ENCODE data around the gene WDR5. TPM values are rescaled to one million over a fixed set of nuclear protein-coding genes. Genes with fewer than 3 reads are reported as not detected.
A peak's percentile ranks its signal among the peaks of the same experiment; 100 is the strongest.

Gene WDR5
- total and polyA plus RNA-seq, 2 of the 13 experiments (the other 11 are each of a cell fraction or from before 2014, with no cell fraction given): 34.3 TPM

DNA sequence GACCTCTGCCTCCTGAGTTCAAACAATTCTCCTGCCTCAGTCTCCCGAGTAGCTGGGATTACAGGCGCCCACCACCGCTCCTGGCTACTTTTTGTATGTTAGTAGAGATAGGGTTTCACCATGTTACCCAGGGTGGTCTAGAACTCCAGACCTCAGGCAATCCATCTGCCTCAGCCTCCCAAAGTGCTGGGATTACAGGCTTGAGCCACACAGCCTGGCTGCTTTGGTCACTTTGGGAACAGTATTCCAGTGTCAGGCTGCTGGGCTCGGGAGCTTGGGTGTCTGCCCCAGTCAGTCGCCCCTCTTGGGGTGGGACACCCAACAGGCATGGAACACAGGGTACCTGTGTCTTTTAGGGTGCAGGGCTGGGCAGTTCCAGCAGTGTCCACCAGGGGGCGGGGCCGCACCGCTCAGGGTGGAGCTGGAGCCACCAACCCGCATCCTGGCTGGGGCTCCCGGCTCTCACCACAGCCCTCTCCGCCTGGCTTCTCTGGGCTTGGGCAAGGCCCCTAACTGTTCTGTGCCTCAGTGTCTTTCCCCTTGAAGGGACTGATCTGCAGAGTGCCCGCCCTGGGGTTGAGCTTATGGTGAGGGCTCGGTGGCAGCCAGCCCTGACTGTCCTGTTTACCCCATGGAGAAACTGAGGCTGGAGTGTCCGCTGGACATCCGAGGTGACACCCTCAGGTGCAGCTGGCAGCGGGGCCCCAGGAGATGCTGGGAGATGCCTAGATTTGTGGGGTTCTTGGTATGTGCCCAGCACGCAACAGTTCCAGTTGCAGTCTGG lies 34.8 kb downstream of the WDR5 start (continued):
- TF ChIP-seq, protein P1, sequence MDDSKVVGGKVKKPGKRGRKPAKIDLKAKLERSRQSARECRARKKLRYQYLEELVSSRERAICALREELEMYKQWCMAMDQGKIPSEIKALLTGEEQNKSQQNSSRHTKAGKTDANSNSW (CRISPR knock-in tag; IDR thresholded peaks at IDR 0.05; ENCODE audit: borderline replicate concordance): no peak
- TF ChIP-seq YEATS4 (CRISPR knock-in tag; IDR thresholded peaks at IDR 0.05; ENCODE audit: borderline replicate concordance): no peak
- TF ChIP-seq HHEX (CRISPR knock-in tag; IDR thresholded peaks at IDR 0.05): no peak
- no peak for TF ChIP-seq ZNF180 (CRISPR knock-in tag; IDR thresholded peaks at IDR 0.05; ENCODE audit: borderline replicate concordance, low read depth)
- no peak for TF ChIP-seq NR2C2 (CRISPR knock-in tag; IDR thresholded peaks at IDR 0.05; ENCODE audit: borderline replicate concordance)
- TF ChIP-seq SMARCC2 (IDR thresholded peaks at IDR 0.05): no peak

DNA sequence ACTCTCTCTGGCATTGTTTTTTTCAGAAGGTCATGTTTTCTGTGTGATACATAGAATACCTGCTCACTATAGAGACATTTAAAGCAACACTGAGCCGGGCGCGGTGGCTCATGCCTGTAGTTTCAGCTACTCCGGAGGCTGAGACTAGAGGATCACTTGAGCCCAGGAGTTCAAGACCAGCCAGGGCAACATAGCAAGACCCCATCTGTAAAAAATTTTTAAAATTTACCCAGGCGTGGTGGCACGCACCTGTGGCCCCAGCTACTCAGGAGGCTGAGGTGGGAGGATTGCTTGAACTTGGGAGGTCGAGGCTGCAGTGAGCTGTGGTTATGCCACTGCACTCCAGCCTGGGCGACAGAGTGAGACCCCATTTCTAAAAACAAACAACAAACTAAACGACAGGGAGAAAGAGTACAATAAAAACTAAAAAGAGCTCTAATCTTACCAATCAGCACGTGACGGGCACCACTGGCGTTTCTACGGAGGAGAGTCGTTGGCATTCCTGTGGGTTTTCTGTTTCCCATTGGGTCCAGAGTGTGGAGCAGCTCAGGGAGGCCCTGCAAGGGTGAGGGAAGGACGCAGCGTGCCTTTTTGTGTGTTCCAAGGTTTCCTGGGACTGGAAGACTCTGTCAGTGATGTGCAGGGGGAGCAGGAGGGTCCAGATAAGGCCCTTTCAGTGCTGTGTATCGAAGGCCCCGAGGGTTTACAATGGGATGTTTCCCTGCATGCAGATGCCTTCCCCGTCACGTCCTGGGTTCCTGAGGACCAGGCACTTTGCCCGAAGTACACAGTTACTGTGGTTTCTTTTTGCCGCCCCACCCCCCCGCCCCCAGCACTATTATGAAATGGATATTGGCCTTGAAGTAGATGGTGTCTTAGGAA lies 35.7 kb downstream of the WDR5 start:
- H3K27me3 ChIP-seq (ENCODE audit: control insufficient read depth in 1 of 2, insufficient read depth in 2 of 2, low read length in 2 of 2): peaks cover 2 to 39% of the 10 kb centered on the region in 2 experiments; a peak in 4 of 5 replicates
- 24% methylated on average over 21 of the region's 23 CpGs for WGBS (ENCODE audit: low lambda C conversion rate)
- no peak for DNase-seq (ENCODE audit: low spot score)
- no peaks in the 10 kb centered on the region for H3K36me3 ChIP-seq (replicated peaks in 1 of 2; ENCODE audit: control insufficient read depth in 1 of 2, insufficient read depth in 2 of 2, low read length in 2 of 2)
- ChIA-PET CTCF (ENCODE audit: low intra/inter-chr PET ratio, low total read pairs) (interaction anchor here (1.7 to 2.5 kb wide), 2 partner anchors 46 to 272 kb away, joined by 7 to 26 read pairs; no protein-coding TSS in a partner anchor), POLR2A (interaction anchor here (3.6 kb wide), 1 partner anchor 157 kb away, joined by 13 read pairs; no protein-coding TSS in a partner anchor)
- no peaks in the 10 kb centered on the region for H3K79me2 ChIP-seq (ENCODE audit: insufficient read depth, low read length)
- H2AFZ ChIP-seq (ENCODE audit: low read length): no peak overlapping the region
- intact Hi-C loops (cut with micrococcal nuclease; ENCODE audit: unreplicated experiment): loop anchor here (2.0 to 10.0 kb wide), 5 partner anchors 46 to 263 kb away; partner anchors contain the start of gene RXRA
- no peak for FAIRE-seq
- BruUV-seq (replicated peaks): no TSS peak
- no peaks in the 10 kb centered on the region for H4K20me1 ChIP-seq (ENCODE audit: insufficient read depth, low read length)
- peaks cover 28% of the 10 kb centered on the region for H3K4me1 ChIP-seq (ENCODE audit: insufficient read depth, low read length)
- peak overlapping the region in 2 of 3 experiments; percentile 24 to 63; a peak in 2 of 6 replicates for H3K4me3 ChIP-seq (replicated peaks in 1 of 3; ENCODE audit: insufficient read depth in 1 of 3, low read depth in 2 of 3, low read length in 3 of 3)
- in situ Hi-C loops (cut with HindIII; ENCODE audit: extremely low pct_ligation_motif_present, low pct_unique_long_range_greater_than_20kb): no loop called here
- peak overlapping the region; percentile 79 for H3K4me2 ChIP-seq (ENCODE audit: low read depth, low read length)
- no peak overlapping the region for H3K27ac ChIP-seq (ENCODE audit: extremely low read length, insufficient read depth, low read length)
- ATAC-seq: no peak
- no peaks in the 10 kb centered on the region for H3K9me3 ChIP-seq (ENCODE audit: low read length)
- no peak overlapping the region for H3K9ac ChIP-seq (ENCODE audit: insufficient read depth, low read depth, low read length)
- TF ChIP-seq HDAC2 (CRISPR knock-in tag; IDR thresholded peaks at IDR 0.05): no peak
- no peak for TF ChIP-seq TBL1XR1 (IDR thresholded peaks at IDR 0.05; ENCODE audit: borderline replicate concordance, low read length, partially characterized antibody)
- TF ChIP-seq ZMYM4 (CRISPR knock-in tag; IDR thresholded peaks at IDR 0.05): 0 out of 2 replicates have a peak, but pooled peaks have one; percentile 13
- no peak for TF ChIP-seq ZBTB34 (CRISPR knock-in tag; IDR thresholded peaks at IDR 0.05)
- TF ChIP-seq ZNF121 (CRISPR knock-in tag; IDR thresholded peaks at IDR 0.05): peak; percentile 89
- TF ChIP-seq, protein P2, sequence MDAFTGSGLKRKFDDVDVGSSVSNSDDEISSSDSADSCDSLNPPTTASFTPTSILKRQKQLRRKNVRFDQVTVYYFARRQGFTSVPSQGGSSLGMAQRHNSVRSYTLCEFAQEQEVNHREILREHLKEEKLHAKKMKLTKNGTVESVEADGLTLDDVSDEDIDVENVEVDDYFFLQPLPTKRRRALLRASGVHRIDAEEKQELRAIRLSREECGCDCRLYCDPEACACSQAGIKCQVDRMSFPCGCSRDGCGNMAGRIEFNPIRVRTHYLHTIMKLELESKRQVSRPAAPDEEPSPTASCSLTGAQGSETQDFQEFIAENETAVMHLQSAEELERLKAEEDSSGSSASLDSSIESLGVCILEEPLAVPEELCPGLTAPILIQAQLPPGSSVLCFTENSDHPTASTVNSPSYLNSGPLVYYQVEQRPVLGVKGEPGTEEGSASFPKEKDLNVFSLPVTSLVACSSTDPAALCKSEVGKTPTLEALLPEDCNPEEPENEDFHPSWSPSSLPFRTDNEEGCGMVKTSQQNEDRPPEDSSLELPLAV (CRISPR knock-in tag; conservative IDR thresholded peaks at IDR 0.05; ENCODE audit: low read depth): no peak
- 0 out of 2 replicates have a peak, but pooled peaks have one; percentile 8 for TF ChIP-seq ZFX (CRISPR knock-in tag; IDR thresholded peaks at IDR 0.05; ENCODE audit: low read depth)
- 0 out of 2 replicates have a peak, but pooled peaks have one; percentile 51 for TF ChIP-seq MEF2D (CRISPR knock-in tag; IDR thresholded peaks at IDR 0.05)
